Ovary (tissue), 3 donors: ENCODE data around the gene LARGE1.

Experiments used
- CTCF ChIP-seq, 3 donors: fragments of 450-650 bp in 2 of 3; fragments of 200-600 bp in 1 of 3; IDR thresholded peaks; one replicate each; pipeline versions ENCODE4 v1.5.1 to v1.8.0; 2016 to 2022; ENCODE audit warnings: antibody characterized with exemption in 3 of 3, mild to moderate bottlenecking in 1 of 3
- POLR2A ChIP-seq: fragments of 450-650 bp; IDR thresholded peaks from one replicate; pipeline ENCODE4 v1.6.1; 2017; ENCODE audit warnings: antibody characterized with exemption, mild to moderate bottlenecking, moderate library complexity
- donor health status: DM: no; HTN: no; CAD: no.

- TF ChIP-seq CTCF (IDR thresholded peaks at IDR 0.05) = no peak
- no peak for TF ChIP-seq POLR2A
These were observed 200.0 kb downstream of the LARGE1 start for GRCh38 chr22:33720166-33720878.
